Ascending aorta (tissue), 2 donors: ENCODE measurements around the gene GPR176. TPM values are rescaled to one million over a fixed set of nuclear protein-coding genes. Genes with fewer than 3 reads are reported as not detected.

Experiments
- DNase-seq, 2 donors: peaks; one replicate each; pipeline ENCODE4 v3.0.0-alpha.2; 2019; ENCODE audit warnings: low spot score in 2 of 2
- H3K27ac ChIP-seq, 2 donors: fragments of 200-600 bp; sonication (generic); one replicate each; pipeline ENCODE4 v1.5.1; 2016 to 2017; ENCODE audit warnings: mild to moderate bottlenecking in 1 of 2
- H3K27me3 ChIP-seq: fragments of 200-600 bp; sonication (generic); one replicate; pipeline ENCODE4 v1.5.1; 2017
- H3K36me3 ChIP-seq, 2 donors: fragments of 200-600 bp; sonication (generic); one replicate each; pipeline ENCODE4 v1.5.1; 2016
- H3K4me1 ChIP-seq, 2 donors: fragments of 200-600 bp; sonication (generic); one replicate each; pipeline ENCODE4 v1.5.1; 2016 to 2017; ENCODE audit warnings: mild to moderate bottlenecking in 1 of 2
- H3K4me3 ChIP-seq, 2 donors: fragments of 200-600 bp; sonication (generic); one replicate each; pipeline ENCODE4 v1.5.1; 2016 to 2017; ENCODE audit warnings: mild to moderate bottlenecking in 1 of 2
- H3K9me3 ChIP-seq, 2 donors: fragments of 200-600 bp; sonication (generic); one replicate each; pipeline ENCODE4 v1.5.1; 2016
- intact Hi-C: fragments of 100-400 bp; cut with DNase I; formaldehyde crosslinking; loops from one replicate; pipeline ENCODE4 v1.15.1; 2023
- total RNA-seq: library from RNA; depleted of rRNA; stranded (reverse); fragments of >200 nt; gene quantifications from one replicate; pipeline ENCODE4 v1.1.0, GENCODE V29; 2016
- TF ChIP-seq, protein P1 (sequence below), 3 experiments: fragments of 200-600 bp in 2 of 3; fragments of 450-650 bp in 1 of 3; sonication (generic) in 2 of 3; IDR thresholded peaks; one replicate each; pipeline ENCODE4 v1.5.1; 2016 to 2019; ENCODE audit warnings: antibody characterized with exemption in 3 of 3, mild to moderate bottlenecking in 1 of 3, moderate library complexity in 1 of 3

The GPR176 gene
- total RNA-seq, 1 donor from 2014 or later = 99.1 TPM

DNA sequence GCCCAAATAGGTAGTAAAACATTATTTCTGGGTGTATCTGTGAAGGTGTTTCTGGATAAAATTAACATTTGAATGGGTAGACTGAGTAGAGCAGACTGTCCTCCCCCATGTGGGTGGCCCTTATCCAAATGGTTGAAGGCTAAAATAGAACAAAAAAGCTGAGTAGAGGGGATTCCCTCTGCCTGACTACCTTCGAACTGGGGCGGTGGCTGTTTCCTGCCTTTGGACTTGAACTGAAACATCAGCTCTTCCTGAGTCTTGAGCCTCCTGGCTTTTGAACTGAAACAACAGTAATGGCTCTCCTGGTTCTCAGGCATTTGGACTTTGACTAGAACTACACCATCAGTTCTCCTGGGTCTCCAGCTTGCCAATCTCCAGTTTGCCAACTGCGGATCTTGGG lies 4.4 kb upstream of the GPR176 start:
- no peak for DNase-seq
- H3K27me3 ChIP-seq = no peaks in the 10 kb centered on the region
- no peak overlapping the region for H3K27ac ChIP-seq
- intact Hi-C loops = loop anchor here (5.0 kb wide), 1 partner anchor 173 kb away; no protein-coding TSS in a partner anchor
- no peaks in the 10 kb centered on the region for H3K36me3 ChIP-seq
- no peaks in the 10 kb centered on the region for H3K9me3 ChIP-seq
- no peak overlapping the region for H3K4me3 ChIP-seq
- H3K4me1 ChIP-seq = no peaks in the 10 kb centered on the region
- TF ChIP-seq, protein P1, sequence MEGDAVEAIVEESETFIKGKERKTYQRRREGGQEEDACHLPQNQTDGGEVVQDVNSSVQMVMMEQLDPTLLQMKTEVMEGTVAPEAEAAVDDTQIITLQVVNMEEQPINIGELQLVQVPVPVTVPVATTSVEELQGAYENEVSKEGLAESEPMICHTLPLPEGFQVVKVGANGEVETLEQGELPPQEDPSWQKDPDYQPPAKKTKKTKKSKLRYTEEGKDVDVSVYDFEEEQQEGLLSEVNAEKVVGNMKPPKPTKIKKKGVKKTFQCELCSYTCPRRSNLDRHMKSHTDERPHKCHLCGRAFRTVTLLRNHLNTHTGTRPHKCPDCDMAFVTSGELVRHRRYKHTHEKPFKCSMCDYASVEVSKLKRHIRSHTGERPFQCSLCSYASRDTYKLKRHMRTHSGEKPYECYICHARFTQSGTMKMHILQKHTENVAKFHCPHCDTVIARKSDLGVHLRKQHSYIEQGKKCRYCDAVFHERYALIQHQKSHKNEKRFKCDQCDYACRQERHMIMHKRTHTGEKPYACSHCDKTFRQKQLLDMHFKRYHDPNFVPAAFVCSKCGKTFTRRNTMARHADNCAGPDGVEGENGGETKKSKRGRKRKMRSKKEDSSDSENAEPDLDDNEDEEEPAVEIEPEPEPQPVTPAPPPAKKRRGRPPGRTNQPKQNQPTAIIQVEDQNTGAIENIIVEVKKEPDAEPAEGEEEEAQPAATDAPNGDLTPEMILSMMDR (IDR thresholded peaks at IDR 0.05) = no peak

DNA sequence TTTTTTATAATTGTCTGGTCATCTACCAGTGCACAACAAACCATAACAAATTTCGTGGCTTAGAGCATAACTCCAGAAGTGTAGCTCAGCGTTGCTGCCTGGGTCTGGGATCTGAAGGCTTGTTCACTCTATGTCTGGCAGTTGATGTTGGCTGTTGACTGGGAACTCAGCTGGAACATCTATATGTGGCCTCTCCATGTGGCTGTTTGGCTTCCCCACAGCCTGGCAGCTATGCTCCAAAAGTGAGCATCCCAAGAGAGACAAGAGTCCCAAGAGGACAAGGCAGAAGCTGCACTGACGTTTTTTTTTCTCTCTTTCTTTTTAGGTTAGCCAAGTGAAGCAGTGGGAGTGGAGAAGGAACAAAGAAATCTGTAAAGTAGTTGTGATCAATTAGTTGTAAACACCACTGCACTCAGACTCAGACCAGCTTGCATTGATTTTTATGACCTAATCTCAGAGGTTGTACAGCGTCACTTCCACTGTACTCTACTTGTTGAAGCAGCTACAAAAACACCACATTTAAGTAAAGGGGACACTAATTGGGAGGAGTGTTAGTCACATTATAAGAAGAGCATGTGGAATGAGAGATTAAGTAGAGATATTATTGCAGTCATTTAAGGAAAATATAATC lies 2.5 kb upstream of the GPR176 start:
- no peaks in the 10 kb centered on the region for H3K36me3 ChIP-seq
- no peaks in the 10 kb centered on the region for H3K9me3 ChIP-seq
- intact Hi-C loops = loop anchor here (5.0 kb wide), 1 partner anchor 175 kb away; no protein-coding TSS in a partner anchor
- H3K27me3 ChIP-seq = no peaks in the 10 kb centered on the region
- DNase-seq = no peak
- TF ChIP-seq, protein P1 (IDR thresholded peaks at IDR 0.05) = no peak
- no peaks in the 10 kb centered on the region for H3K4me1 ChIP-seq
- peak overlapping the region in 1 of 2 donors; percentile 30 for H3K27ac ChIP-seq
- H3K4me3 ChIP-seq = no peak overlapping the region

DNA sequence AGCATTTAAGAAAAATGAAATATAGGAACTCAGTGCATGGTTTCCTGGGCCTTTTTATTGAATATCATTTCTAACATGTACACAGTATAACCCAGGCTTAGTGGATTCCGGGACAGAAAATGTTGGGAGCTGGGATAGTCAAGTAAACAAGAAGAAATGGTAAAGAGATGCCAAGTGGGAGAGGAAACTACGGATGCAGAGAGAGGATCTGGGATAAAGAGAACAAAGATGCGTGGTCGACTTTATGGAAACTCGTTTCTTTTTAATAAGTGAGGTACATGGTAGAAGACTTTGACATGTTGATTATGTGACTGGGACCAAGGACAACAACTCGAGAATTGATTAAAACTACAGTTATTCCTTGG lies 1.2 kb upstream of the GPR176 start:
- DNase-seq = no peak
- Histone ChIP-seq H3K27me3 (no peaks in the 10 kb centered on the region), H3K4me1 (no peaks in the 10 kb centered on the region), H3K9me3 (no peaks in the 10 kb centered on the region), H3K4me3 (peak overlapping the region; percentile 80 to 88), H3K27ac (peak overlapping the region; percentile 92 to 94), H3K36me3 (no peaks in the 10 kb centered on the region)
- TF ChIP-seq, protein P1 (IDR thresholded peaks at IDR 0.05) = no peak
- intact Hi-C loops = loop anchor here (1.0 to 5.0 kb wide), 3 partner anchors 13 to 176 kb away; partner anchors contain the start of genes EIF2AK4 and FSIP1

DNA sequence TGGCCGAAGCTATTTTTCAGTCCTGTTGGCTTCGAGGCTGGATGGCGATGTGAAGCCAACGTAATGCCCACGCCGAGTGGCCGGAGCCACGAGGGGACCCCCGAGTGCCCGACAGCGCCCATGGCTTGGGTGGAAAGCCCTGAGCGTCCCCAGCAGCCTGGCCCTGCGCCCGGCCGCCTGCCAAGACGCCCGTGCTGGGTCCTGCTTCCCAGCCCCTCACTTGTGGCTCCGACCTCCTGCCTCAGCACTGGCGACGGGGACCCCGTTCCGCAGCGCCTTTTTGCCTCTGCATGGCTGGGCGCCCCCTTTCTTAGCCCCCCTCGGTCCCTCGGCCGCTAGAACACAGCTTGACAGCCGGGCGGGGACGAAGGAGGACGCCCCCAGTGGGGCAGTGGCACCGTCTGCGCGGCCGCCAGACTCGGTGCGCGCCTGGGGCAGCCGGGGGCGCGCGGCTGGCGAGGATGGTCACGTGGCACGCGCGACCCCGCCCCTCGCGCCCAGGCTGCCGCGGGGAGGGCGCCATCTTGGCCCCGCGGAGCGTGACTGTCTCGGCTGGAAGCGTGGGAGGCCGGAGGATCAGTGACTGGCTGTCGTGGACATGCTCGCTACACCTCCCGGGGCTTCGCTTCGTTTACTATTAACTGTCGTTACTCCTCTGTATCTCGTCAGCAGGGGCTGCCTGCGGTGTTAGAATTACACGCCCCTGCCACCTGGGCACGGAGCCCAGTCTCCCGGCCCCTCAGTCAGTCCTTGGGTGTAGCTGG lies 626 bp upstream of the GPR176 start:
- TF ChIP-seq, protein P1 (IDR thresholded peaks at IDR 0.05) = no peak
- no peaks in the 10 kb centered on the region for H3K9me3 ChIP-seq
- H3K4me3 ChIP-seq = peak overlapping the region; percentile 80 to 88
- H3K27ac ChIP-seq = peak overlapping the region; percentile 92 to 94
- DNase-seq = peak; percentile 27 to 89
- H3K36me3 ChIP-seq = no peaks in the 10 kb centered on the region
- H3K27me3 ChIP-seq = no peaks in the 10 kb centered on the region
- intact Hi-C loops = loop anchor here (1.0 to 5.0 kb wide), 3 partner anchors 14 to 177 kb away; partner anchors contain the start of genes EIF2AK4 and FSIP1
- H3K4me1 ChIP-seq = no peaks in the 10 kb centered on the region

DNA sequence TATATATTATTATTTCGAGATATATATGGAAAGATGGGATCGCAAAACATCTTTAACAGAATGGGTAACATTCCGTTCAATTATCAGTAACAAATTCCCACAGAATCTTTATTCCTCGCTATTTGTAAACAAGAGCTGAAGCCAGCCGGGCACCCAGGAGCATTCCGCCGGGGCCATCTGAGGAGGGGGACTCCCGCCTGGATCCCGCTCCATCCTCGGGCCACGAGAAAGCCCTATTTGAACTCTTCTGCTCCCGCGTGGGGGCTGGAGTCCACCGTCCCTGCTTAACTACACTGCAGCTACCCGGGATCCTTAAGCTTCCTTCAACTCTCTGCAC lies 687 bp downstream of the GPR176 start:
- TF ChIP-seq, protein P1 (IDR thresholded peaks at IDR 0.05) = no peak
- H3K36me3 ChIP-seq = no peaks in the 10 kb centered on the region
- intact Hi-C loops = no loop called here
- peak overlapping the region; percentile 92 to 94 for H3K27ac ChIP-seq
- H3K27me3 ChIP-seq = no peaks in the 10 kb centered on the region
- peak overlapping the region; percentile 80 to 88 for H3K4me3 ChIP-seq
- H3K9me3 ChIP-seq = no peaks in the 10 kb centered on the region
- H3K4me1 ChIP-seq = no peaks in the 10 kb centered on the region
- no peak for DNase-seq
